Measurements from ENCODE around the gene VSX1.

DNA sequence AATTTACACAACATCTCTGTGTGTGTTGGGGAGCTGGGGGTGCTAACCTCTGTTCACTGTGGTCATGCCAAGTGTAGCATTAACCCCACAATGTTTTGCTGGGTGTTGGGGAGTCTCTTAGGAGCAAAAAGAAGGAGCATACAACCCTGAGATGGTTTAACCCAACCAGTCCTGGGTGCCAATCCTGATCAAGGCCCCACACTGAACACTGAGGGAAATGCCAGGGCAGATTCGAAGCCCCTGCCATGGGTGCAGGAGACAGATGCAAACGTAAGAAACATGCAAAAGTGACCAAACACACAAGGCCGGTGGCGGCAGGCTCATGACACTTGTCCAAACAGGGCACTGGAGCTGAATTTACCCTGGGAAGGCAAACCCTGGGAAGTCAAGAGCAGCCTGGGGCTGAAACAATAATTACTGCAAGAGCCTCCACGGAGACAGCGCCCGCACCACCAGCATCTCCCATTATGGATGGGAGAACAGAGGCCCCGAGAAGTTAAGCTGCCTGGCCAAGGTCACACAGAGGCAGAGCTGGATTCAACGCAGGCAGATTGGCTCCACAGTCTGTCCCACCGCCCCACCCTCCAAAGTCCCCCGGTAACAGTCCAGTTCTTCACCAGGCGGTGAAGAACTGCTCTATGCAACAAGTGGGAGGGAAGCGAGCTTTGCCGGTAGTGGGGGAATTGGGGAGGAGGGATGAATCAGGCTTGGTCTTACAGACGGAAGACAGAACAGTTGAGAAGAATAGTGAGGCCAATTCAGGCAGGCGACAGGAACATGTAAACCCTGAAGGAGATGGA, 32.5 kb downstream of the VSX1 start:
- TF ChIP-seq, protein P1, sequence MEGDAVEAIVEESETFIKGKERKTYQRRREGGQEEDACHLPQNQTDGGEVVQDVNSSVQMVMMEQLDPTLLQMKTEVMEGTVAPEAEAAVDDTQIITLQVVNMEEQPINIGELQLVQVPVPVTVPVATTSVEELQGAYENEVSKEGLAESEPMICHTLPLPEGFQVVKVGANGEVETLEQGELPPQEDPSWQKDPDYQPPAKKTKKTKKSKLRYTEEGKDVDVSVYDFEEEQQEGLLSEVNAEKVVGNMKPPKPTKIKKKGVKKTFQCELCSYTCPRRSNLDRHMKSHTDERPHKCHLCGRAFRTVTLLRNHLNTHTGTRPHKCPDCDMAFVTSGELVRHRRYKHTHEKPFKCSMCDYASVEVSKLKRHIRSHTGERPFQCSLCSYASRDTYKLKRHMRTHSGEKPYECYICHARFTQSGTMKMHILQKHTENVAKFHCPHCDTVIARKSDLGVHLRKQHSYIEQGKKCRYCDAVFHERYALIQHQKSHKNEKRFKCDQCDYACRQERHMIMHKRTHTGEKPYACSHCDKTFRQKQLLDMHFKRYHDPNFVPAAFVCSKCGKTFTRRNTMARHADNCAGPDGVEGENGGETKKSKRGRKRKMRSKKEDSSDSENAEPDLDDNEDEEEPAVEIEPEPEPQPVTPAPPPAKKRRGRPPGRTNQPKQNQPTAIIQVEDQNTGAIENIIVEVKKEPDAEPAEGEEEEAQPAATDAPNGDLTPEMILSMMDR (IDR thresholded peaks at IDR 0.05; ENCODE audit: low read depth, low read length, missing input control) = no peak
- TF ChIP-seq HNF4A (conservative IDR thresholded peaks at IDR 0.05) = no peak
- no peak for TF ChIP-seq YY1 (IDR thresholded peaks at IDR 0.05)
